ENCODE measurements around the gene PYROXD2.

PYROXD2 gene

GRCh38 chr10:98346847-98347246 lies 68.1 kb downstream of the PYROXD2 start:
- no peak for ATAC-seq
- TF ChIP-seq SNAI2 (CRISPR knock-in tag; IDR thresholded peaks at IDR 0.05) (no peak), ARNTL (CRISPR knock-in tag; IDR thresholded peaks at IDR 0.05; ENCODE audit: borderline replicate concordance, low read depth) (no peak), PPARA (CRISPR knock-in tag; IDR thresholded peaks at IDR 0.05; ENCODE audit: borderline replicate concordance) (no peak), CREB5 (CRISPR knock-in tag; IDR thresholded peaks at IDR 0.05; ENCODE audit: low read depth) (no peak), CSDC2 (CRISPR knock-in tag; IDR thresholded peaks at IDR 0.05) (no peak), BACH2 (CRISPR knock-in tag; IDR thresholded peaks at IDR 0.05; ENCODE audit: borderline replicate concordance) (no peak), CSRNP3 (CRISPR knock-in tag; IDR thresholded peaks at IDR 0.05) (no peak), TCF4 (CRISPR knock-in tag; IDR thresholded peaks at IDR 0.05; ENCODE audit: borderline replicate concordance) (no peak), ZNF565 (CRISPR knock-in tag; conservative IDR thresholded peaks at IDR 0.05; ENCODE audit: low read depth) (no peak), RARB (CRISPR knock-in tag; IDR thresholded peaks at IDR 0.05) (no peak), GLIS3 (CRISPR knock-in tag; IDR thresholded peaks at IDR 0.05) (no peak), ZFP3 (CRISPR knock-in tag; IDR thresholded peaks at IDR 0.05) (no peak), ZC3H10 (CRISPR knock-in tag; IDR thresholded peaks at IDR 0.05) (no peak), POU6F1 (CRISPR knock-in tag; IDR thresholded peaks at IDR 0.05; ENCODE audit: borderline replicate concordance, low read depth) (no peak), TSHZ2 (CRISPR knock-in tag; IDR thresholded peaks at IDR 0.05) (no peak), TOX (CRISPR knock-in tag; IDR thresholded peaks at IDR 0.05; ENCODE audit: borderline replicate concordance) (no peak), ZNF70 (CRISPR knock-in tag; IDR thresholded peaks at IDR 0.05) (no peak), ISL1 (CRISPR knock-in tag; IDR thresholded peaks at IDR 0.05) (no peak), ZFP30 (CRISPR knock-in tag; IDR thresholded peaks at IDR 0.05) (no peak)

GRCh38 chr10:98344589-98345038 lies 70.4 kb downstream of the PYROXD2 start:
- no peak for ATAC-seq
- TF ChIP-seq BACH2 (CRISPR knock-in tag; IDR thresholded peaks at IDR 0.05; ENCODE audit: borderline replicate concordance) (no peak), CSDC2 (CRISPR knock-in tag; IDR thresholded peaks at IDR 0.05) (no peak), OSR1 (CRISPR knock-in tag; IDR thresholded peaks at IDR 0.05) (no peak), CREB5 (CRISPR knock-in tag; IDR thresholded peaks at IDR 0.05; ENCODE audit: low read depth) (no peak), ZNF70 (CRISPR knock-in tag; IDR thresholded peaks at IDR 0.05) (no peak), POU6F1 (CRISPR knock-in tag; IDR thresholded peaks at IDR 0.05; ENCODE audit: borderline replicate concordance, low read depth) (no peak), ARNTL (CRISPR knock-in tag; IDR thresholded peaks at IDR 0.05; ENCODE audit: borderline replicate concordance, low read depth) (no peak), PPARA (CRISPR knock-in tag; IDR thresholded peaks at IDR 0.05; ENCODE audit: borderline replicate concordance) (no peak), ISL1 (CRISPR knock-in tag; IDR thresholded peaks at IDR 0.05) (no peak), TOX (CRISPR knock-in tag; IDR thresholded peaks at IDR 0.05; ENCODE audit: borderline replicate concordance) (no peak), ZNF565 (CRISPR knock-in tag; conservative IDR thresholded peaks at IDR 0.05; ENCODE audit: low read depth) (no peak), PATZ1 (CRISPR knock-in tag; IDR thresholded peaks at IDR 0.05; ENCODE audit: borderline replicate concordance) (no peak), ZFP3 (CRISPR knock-in tag; IDR thresholded peaks at IDR 0.05) (no peak), ZC3H10 (CRISPR knock-in tag; IDR thresholded peaks at IDR 0.05) (no peak), ESRRG (CRISPR knock-in tag; IDR thresholded peaks at IDR 0.05) (no peak), SNAI2 (CRISPR knock-in tag; IDR thresholded peaks at IDR 0.05) (no peak), TSHZ2 (CRISPR knock-in tag; IDR thresholded peaks at IDR 0.05) (no peak), ZNF8 (CRISPR knock-in tag; IDR thresholded peaks at IDR 0.05) (no peak)

All from SK-N-SH treated with all-trans-retinoic acid at 6 μM for 48 hours (cell line).